Measurements from ENCODE around the gene SLC35E1. TPM values are rescaled to one million over a fixed set of nuclear protein-coding genes. Genes with fewer than 3 reads are reported as not detected.

The SLC35E1 gene
- total and polyA plus RNA-seq, 2 of the 13 experiments (the other 11 are each of a cell fraction or from before 2014, with no cell fraction given) = 21.2 to 46.5 TPM

DNA sequence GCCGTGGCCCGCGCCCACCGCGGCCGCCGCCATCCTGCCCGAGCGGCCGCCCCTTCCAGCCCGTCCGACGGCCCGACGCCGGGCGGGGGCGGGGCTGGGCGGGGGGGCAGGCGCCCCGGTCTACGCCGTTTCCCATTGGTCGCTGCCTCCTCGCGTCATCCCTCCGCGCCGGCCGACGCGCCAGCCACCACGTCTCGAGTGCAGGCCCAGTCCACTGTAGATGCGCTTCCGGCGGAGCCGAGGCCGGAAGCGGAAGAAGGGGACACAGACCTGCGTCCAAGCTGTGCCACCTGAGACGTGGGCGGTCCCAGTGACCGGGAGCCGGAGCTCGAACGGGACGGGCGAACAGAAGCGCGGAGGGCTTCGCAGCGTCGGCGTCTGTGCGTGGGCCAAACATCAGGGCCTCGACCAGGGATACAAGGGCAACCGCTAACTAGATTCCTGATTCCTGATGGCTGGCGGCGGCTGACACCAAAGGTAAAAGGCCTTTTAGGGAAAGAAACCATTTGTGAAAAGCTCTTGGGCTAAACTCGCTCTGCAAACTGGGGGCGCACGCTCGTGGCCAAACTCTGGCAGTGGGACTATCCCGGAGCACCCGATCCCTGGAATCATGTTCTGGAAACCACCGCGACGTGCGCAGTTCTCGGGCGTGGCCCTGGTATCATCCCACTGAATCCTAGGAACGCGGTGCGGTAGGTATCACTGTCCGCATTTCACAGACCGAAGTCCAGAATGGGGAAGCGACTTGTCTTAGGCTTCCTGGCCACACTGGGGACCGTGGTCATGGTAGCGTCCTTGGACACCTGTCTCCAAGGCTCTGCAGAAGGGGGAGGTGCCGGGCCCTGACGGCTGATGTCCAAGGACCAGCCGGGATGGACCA, at the start of gene SLC35E1 (continued):
- no peak for TF ChIP-seq ZNF280D (CRISPR knock-in tag; IDR thresholded peaks at IDR 0.05)
- no peak for TF ChIP-seq SAFB2 (CRISPR knock-in tag; IDR thresholded peaks at IDR 0.05; ENCODE audit: borderline replicate concordance, low read depth)
- TF ChIP-seq GFI1 (CRISPR knock-in tag; IDR thresholded peaks at IDR 0.05; ENCODE audit: borderline replicate concordance) = no peak
- 0 out of 2 replicates have a peak, but pooled peaks have one; percentile 30 for TF ChIP-seq TGIF2 (CRISPR knock-in tag; IDR thresholded peaks at IDR 0.05)
- TF ChIP-seq HNRNPLL (IDR thresholded peaks at IDR 0.05; ENCODE audit: low read depth, low read length, poor library complexity, severe bottlenecking) = peak; percentile 80
- 0 out of 2 replicates have a peak, but pooled peaks have one; percentile 61 for TF ChIP-seq ZNF430 (CRISPR knock-in tag; IDR thresholded peaks at IDR 0.05)
- no peak for TF ChIP-seq ZNF724P (CRISPR knock-in tag; IDR thresholded peaks at IDR 0.05; ENCODE audit: borderline replicate concordance)
- peak; percentile 75; the same call in 1 of the 2 replicates for TF ChIP-seq NFKB2 (CRISPR knock-in tag; IDR thresholded peaks at IDR 0.05; ENCODE audit: borderline replicate concordance)
- peak; percentile 17 for TF ChIP-seq CBX1 (IDR thresholded peaks at IDR 0.05; ENCODE audit: low read depth)
- TF ChIP-seq PAWR (CRISPR knock-in tag; IDR thresholded peaks at IDR 0.05; ENCODE audit: borderline replicate concordance) = no peak
- TF ChIP-seq, protein P1, sequence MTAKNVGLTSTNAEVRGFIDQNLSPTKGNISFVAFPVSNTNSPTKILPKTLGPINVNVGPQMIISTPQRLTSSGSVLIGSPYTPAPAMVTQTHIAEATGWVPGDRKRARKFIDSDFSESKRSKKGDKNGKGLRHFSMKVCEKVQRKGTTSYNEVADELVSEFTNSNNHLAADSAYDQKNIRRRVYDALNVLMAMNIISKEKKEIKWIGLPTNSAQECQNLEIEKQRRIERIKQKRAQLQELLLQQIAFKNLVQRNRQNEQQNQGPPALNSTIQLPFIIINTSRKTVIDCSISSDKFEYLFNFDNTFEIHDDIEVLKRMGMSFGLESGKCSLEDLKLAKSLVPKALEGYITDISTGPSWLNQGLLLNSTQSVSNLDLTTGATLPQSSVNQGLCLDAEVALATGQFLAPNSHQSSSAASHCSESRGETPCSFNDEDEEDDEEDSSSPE (CRISPR knock-in tag; IDR thresholded peaks at IDR 0.05) = peak; percentile 44
- TF ChIP-seq, protein P2, sequence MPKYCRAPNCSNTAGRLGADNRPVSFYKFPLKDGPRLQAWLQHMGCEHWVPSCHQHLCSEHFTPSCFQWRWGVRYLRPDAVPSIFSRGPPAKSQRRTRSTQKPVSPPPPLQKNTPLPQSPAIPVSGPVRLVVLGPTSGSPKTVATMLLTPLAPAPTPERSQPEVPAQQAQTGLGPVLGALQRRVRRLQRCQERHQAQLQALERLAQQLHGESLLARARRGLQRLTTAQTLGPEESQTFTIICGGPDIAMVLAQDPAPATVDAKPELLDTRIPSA (CRISPR knock-in tag; IDR thresholded peaks at IDR 0.05; ENCODE audit: borderline replicate concordance) = no peak
- TF ChIP-seq KLF13 (CRISPR knock-in tag; IDR thresholded peaks at IDR 0.05) = peak; percentile 21; the same call in 1 of the 2 replicates
- TF ChIP-seq ZNF567 (CRISPR knock-in tag; IDR thresholded peaks at IDR 0.05; ENCODE audit: borderline replicate concordance) = 0 out of 2 replicates have a peak, but pooled peaks have one; percentile 87
- peak; percentile 67 for TF ChIP-seq TFE3 (CRISPR knock-in tag; IDR thresholded peaks at IDR 0.05)
- peak; percentile 57 for TF ChIP-seq FOXP4 (CRISPR knock-in tag; IDR thresholded peaks at IDR 0.05)

All from HepG2 (cell line).